Large intestine (tissue), 3 donors: ENCODE results near the gene USP17L10. TPM values are rescaled to one million over a fixed set of nuclear protein-coding genes. Genes with fewer than 3 reads are reported as not detected.
"Not testable (repeated sequence)": the region's sequence is repeated elsewhere in the genome, so short reads cannot be mapped to it uniquely, and the experiment has no call there.

Experiments used
- DNase-seq, 2 donors: peaks; one replicate each; pipeline versions ENCODE4 v3.0.0 to v3.0.0-alpha.2; 2013
- H3K27ac ChIP-seq: one replicate; pipeline ENCODE4 v1.5.1; 2013; ENCODE audit warnings: low read length
- H3K27me3 ChIP-seq: 2 replicates; pipeline ENCODE4 v1.6.1; 2013; ENCODE audit warnings: low read length; ENCODE audit not compliant: control insufficient read depth, insufficient read depth
- H3K36me3 ChIP-seq: 2 replicates; pipeline ENCODE4 v1.6.1; 2013; ENCODE audit warnings: low read length; ENCODE audit not compliant: control insufficient read depth, insufficient read depth
- H3K4me1 ChIP-seq: one replicate; pipeline ENCODE4 v1.6.1; 2013; ENCODE audit warnings: low read length; ENCODE audit not compliant: control insufficient read depth, insufficient read depth
- H3K4me3 ChIP-seq: one replicate; pipeline ENCODE4 v1.5.1; 2013; ENCODE audit warnings: low read length
- H3K9me3 ChIP-seq: one replicate; pipeline ENCODE4 v1.6.1; 2013; ENCODE audit warnings: mild to moderate bottlenecking, low read depth, low read length, moderate library complexity; ENCODE audit not compliant: control insufficient read depth
- WGBS: methylation state at CpG from one replicate; pipeline ENCODE4 v1.1.5; 2013; ENCODE audit warnings: low lambda C conversion rate; ENCODE audit not compliant: insufficient coverage; 5-methylcytosine and 5-hydroxymethylcytosine counted together
- polyA plus RNA-seq: library from polyadenylated mRNA; unstranded; fragments of 120-200 nt; gene quantifications from one replicate; pipeline ENCODE4 v1.2.1, GENCODE V29; 2013

Gene USP17L10
- polyA plus RNA-seq, 1 donor, result not detected

GRCh38 chr4:9243579-9243978 lies 33.1 kb downstream of the USP17L10 start, which contains the start of gene USP17L17:
Gene USP17L17, plus strand, starts transcription at chr4:9243879. Its CDS starts 0 bp downstream, at chr4:9243879.
- DNase-seq, H3K4me1 ChIP-seq, H3K36me3 ChIP-seq, H3K27me3 ChIP-seq, H3K4me3 ChIP-seq, H3K27ac ChIP-seq, H3K9me3 ChIP-seq: not testable (repeated sequence)
- no CpG with 5 or more reads among the region's 14 CpGs for WGBS

DNA sequence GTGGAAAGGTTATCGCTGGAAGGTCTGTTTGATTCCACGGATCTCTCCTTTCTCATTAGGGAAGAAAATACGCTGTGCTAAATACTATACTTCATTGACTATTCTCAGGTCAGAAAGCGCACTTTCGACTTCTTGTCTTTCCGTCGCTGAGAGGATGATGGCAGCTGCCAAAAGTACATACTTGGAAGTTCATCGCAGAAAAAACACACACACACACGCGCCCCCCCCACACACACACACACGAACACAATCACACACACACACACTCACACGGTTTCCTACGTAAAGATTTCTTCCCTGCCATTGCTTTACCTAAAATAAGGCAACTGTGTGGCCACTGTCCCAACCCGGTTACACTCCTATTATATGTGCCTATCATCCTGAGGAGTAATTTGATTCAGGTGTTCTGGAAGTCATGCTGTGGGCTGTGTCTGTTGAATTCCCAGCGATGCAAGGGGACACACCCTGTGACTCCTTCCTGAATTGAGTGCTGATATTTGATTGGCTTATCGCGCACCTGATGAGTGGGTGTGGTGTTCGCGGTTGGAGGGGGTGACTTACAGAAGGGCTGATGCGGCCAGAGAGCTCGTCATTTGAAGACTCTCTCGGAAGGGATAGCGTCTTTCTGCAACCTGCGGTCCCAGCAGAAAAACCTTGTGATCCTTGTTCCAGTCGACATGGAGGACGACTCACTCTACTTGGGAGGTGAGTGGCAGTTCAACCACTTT lies 37.7 kb downstream of the USP17L10 start, which contains the start of gene USP17L18:
Gene USP17L18, plus strand, starts transcription at position 678 of the 728 bp plus-strand sequence. Its CDS starts 0 bp downstream, at position 678.
- not testable (repeated sequence) for H3K27ac ChIP-seq, H3K27me3 ChIP-seq, H3K36me3 ChIP-seq, H3K9me3 ChIP-seq, H3K4me3 ChIP-seq, H3K4me1 ChIP-seq
- peak in 1 of 2 donors; percentile 4 for DNase-seq
- WGBS, result 80% methylated on average over 2 of the region's 26 CpGs

DNA sequence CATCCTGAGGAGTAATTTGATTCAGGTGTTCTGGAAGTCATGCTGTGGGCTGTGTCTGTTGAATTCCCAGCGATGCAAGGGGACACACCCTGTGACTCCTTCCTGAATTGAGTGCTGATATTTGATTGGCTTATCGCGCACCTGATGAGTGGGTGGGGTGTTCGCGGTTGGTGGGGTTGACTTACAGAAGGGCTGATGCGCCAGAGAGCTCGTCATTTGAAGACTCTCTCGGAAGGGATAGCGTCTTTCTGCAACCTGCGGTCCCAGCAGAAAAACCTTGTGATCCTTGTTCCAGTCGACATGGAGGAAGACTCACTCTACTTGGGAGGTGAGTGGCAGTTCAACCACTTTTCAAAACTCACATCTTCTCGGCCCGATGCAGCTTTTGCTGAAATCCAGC lies 42.6 kb downstream of the USP17L10 start, which contains the start of gene USP17L19:
Gene USP17L19, plus strand, starts transcription at position 301 of the 400 bp plus-strand sequence. Its CDS starts 0 bp downstream, at position 301.
- no CpG with 5 or more reads among the region's 13 CpGs for WGBS
- not testable (repeated sequence) for DNase-seq, H3K4me3 ChIP-seq, H3K9me3 ChIP-seq, H3K27ac ChIP-seq, H3K27me3 ChIP-seq, H3K36me3 ChIP-seq, H3K4me1 ChIP-seq

GRCh38 chr4:9257824-9258223 lies 47.4 kb downstream of the USP17L10 start, which contains the start of gene USP17L20:
Gene USP17L20, plus strand, starts transcription at chr4:9258124. Its CDS starts 0 bp downstream, at chr4:9258124.
- H3K27me3 ChIP-seq, DNase-seq, H3K4me1 ChIP-seq, H3K36me3 ChIP-seq, H3K4me3 ChIP-seq, H3K9me3 ChIP-seq, H3K27ac ChIP-seq: not testable (repeated sequence)
- WGBS, result no CpG with 5 or more reads among the region's 15 CpGs

Other genes starting within 250 kb of the USP17L10 start
- gene FAM90A26, start 40.2 kb upstream of the USP17L10 start, polyA plus RNA-seq, result not detected
- not detected for gene USP17L11, start 4.7 kb downstream of the USP17L10 start, polyA plus RNA-seq
- gene USP17L12, start 9.5 kb downstream of the USP17L10 start, polyA plus RNA-seq, result not detected
- not detected for gene USP17L13, start 14.2 kb downstream of the USP17L10 start, polyA plus RNA-seq
- gene USP17L15, start 23.7 kb downstream of the USP17L10 start, polyA plus RNA-seq, result not detected
- not detected for gene USP17L17, start 33.2 kb downstream of the USP17L10 start, polyA plus RNA-seq
- gene USP17L18, start 38.0 kb downstream of the USP17L10 start, polyA plus RNA-seq, result not detected
- not detected for gene USP17L19, start 42.7 kb downstream of the USP17L10 start, polyA plus RNA-seq
- gene USP17L20, start 47.5 kb downstream of the USP17L10 start, polyA plus RNA-seq, result not detected
- gene USP17L21, start 52.2 kb downstream of the USP17L10 start, polyA plus RNA-seq, result not detected
- gene USP17L22, start 57.0 kb downstream of the USP17L10 start, polyA plus RNA-seq, result not detected
- gene USP17L24, start 114.5 kb downstream of the USP17L10 start, polyA plus RNA-seq, result not detected
- not detected for gene USP17L25, start 119.3 kb downstream of the USP17L10 start, polyA plus RNA-seq
- gene USP17L26, start 124.0 kb downstream of the USP17L10 start, polyA plus RNA-seq, result not detected
- gene USP17L5, start 128.7 kb downstream of the USP17L10 start, polyA plus RNA-seq, result not detected
- gene USP17L27, start 133.5 kb downstream of the USP17L10 start, polyA plus RNA-seq, result not detected
- gene USP17L28, start 138.2 kb downstream of the USP17L10 start, polyA plus RNA-seq, result not detected
- not detected for gene USP17L29, start 143.0 kb downstream of the USP17L10 start, polyA plus RNA-seq
- not detected for gene USP17L30, start 152.5 kb downstream of the USP17L10 start, polyA plus RNA-seq
- not detected for gene DEFB131A, start 233.8 kb downstream of the USP17L10 start, polyA plus RNA-seq